GM19351 (cell line): ENCODE results near the gene IRAK2.
"Not testable (repeated sequence)": the region's sequence is repeated elsewhere in the genome, so short reads cannot be mapped to it uniquely, and the experiment has no call there.

Experiments
- ATAC-seq: cut with Tn5 transposase; IDR thresholded peaks from one replicate; pipeline ENCODE4 v1.9.1; 2021; ENCODE audit warnings: mild to moderate bottlenecking, moderate library complexity; ENCODE audit not compliant: unreplicated experiment

IRAK2 gene

GRCh38 chr3:10164546-10165393, at the start of gene IRAK2:
Gene IRAK2 (plus strand): TSS chr3:10164919. CDS start chr3:10164955, 36 bp downstream.
- ATAC-seq: peak; percentile 82

GRCh38 chr3:10115326-10116137, 49.2 kb upstream of the IRAK2 start, which contains the start of gene BRK1:
Gene BRK1 (plus strand): TSS chr3:10115675. CDS start chr3:10115702, 27 bp downstream.
- peak; percentile 93 for ATAC-seq

GRCh38 chr3:10116138-10116460, 48.6 kb upstream of the IRAK2 start:
- peak; percentile 23 for ATAC-seq

GRCh38 chr3:10116928-10117327, 47.8 kb upstream of the IRAK2 start:
- ATAC-seq: no peak

GRCh38 chr3:10119376-10119775, 45.3 kb upstream of the IRAK2 start:
- ATAC-seq: no peak

GRCh38 chr3:10121064-10121463, 43.7 kb upstream of the IRAK2 start:
- no peak for ATAC-seq

- no peak for ATAC-seq
Observed at GRCh38 chr3:10122724-10123123, 42.0 kb upstream of the IRAK2 start.

- not testable (repeated sequence) for ATAC-seq
Observed at GRCh38 chr3:10135872-10136271, 28.8 kb upstream of the IRAK2 start.

GRCh38 chr3:10136426-10137005, 28.2 kb upstream of the IRAK2 start:
- no peak for ATAC-seq

- ATAC-seq: no peak
Observed at GRCh38 chr3:10137178-10137577, 27.5 kb upstream of the IRAK2 start.

- no peak for ATAC-seq
Observed at GRCh38 chr3:10140996-10141546, 23.6 kb upstream of the IRAK2 start.

GRCh38 chr3:10142707-10143560, 21.8 kb upstream of the IRAK2 start:
- ATAC-seq: no peak

GRCh38 chr3:10145685-10146084, 19.0 kb upstream of the IRAK2 start:
- ATAC-seq: no peak

GRCh38 chr3:10149226-10149625, 15.5 kb upstream of the IRAK2 start:
- ATAC-seq: no peak

- no peak for ATAC-seq
Observed at GRCh38 chr3:10150987-10151386, 13.7 kb upstream of the IRAK2 start.

- no peak for ATAC-seq
Observed at GRCh38 chr3:10154335-10155122, 10.2 kb upstream of the IRAK2 start.

GRCh38 chr3:10155123-10155472, 9.6 kb upstream of the IRAK2 start:
- ATAC-seq: no peak

GRCh38 chr3:10155658-10156057, 9.1 kb upstream of the IRAK2 start:
- ATAC-seq: no peak

- ATAC-seq: no peak
Observed at GRCh38 chr3:10157031-10157430, 7.7 kb upstream of the IRAK2 start.

GRCh38 chr3:10158555-10158954, 6.2 kb upstream of the IRAK2 start:
- not testable (repeated sequence) for ATAC-seq
